Ovary (tissue), 9 donors: ENCODE data around the gene KLHL17. TPM values are rescaled to one million over a fixed set of nuclear protein-coding genes. Genes with fewer than 3 reads are reported as not detected.
A peak's percentile ranks its signal among the peaks of the same experiment; 100 is the strongest.

ENCODE experiments used
- DNase-seq, 5 donors: peaks; one replicate each; pipeline ENCODE4 v3.0.0-alpha.2; 2019 to 2020
- H3K27ac ChIP-seq, 2 donors: fragments of 200-600 bp; one replicate each; pipeline versions ENCODE4 v1.5.1 to v1.8.0; 2019 to 2022
- H3K27me3 ChIP-seq: fragments of 200-600 bp; one replicate; pipeline ENCODE4 v1.8.0; 2022
- H3K36me3 ChIP-seq: fragments of 200-600 bp; sonication (generic); one replicate; pipeline ENCODE4 v1.5.1; 2019
- H3K4me1 ChIP-seq: one replicate; pipeline ENCODE4 v1.8.1; 2013; ENCODE audit warnings: mild to moderate bottlenecking, moderate library complexity; ENCODE audit not compliant: insufficient read depth
- H3K4me3 ChIP-seq: fragments of 200-600 bp; sonication (generic); one replicate; pipeline ENCODE4 v1.5.1; 2017
- H3K9me3 ChIP-seq, 2 donors: fragments of 200-600 bp in 1 of 2; sonication (generic) in 1 of 2; one replicate each; pipeline versions ENCODE4 v1.5.1 to v1.8.1; 2013 to 2019; ENCODE audit warnings: mild to moderate bottlenecking in 1 of 2, moderate library complexity in 1 of 2
- CTCF ChIP-seq, 3 donors: fragments of 450-650 bp in 2 of 3; fragments of 200-600 bp in 1 of 3; IDR thresholded peaks; one replicate each; pipeline versions ENCODE4 v1.5.1 to v1.8.0; 2016 to 2022; ENCODE audit warnings: antibody characterized with exemption in 3 of 3, mild to moderate bottlenecking in 1 of 3
- EP300 ChIP-seq: sonication (generic); formaldehyde crosslinking; IDR thresholded peaks from one replicate; pipeline ENCODE4 v1.6.1; 2017; ENCODE audit warnings: antibody characterized with exemption
- POLR2A ChIP-seq: fragments of 450-650 bp; IDR thresholded peaks from one replicate; pipeline ENCODE4 v1.6.1; 2017; ENCODE audit warnings: antibody characterized with exemption, mild to moderate bottlenecking, moderate library complexity
- WGBS, 3 donors: extraction: QIAGEN DNeasy Blood & Tissue Kit in 1 of 3; methylation state at CpG; one replicate each; pipeline versions ENCODE4 v1.1.5 to v1.1.7; 2013 to 2017; 5-methylcytosine and 5-hydroxymethylcytosine counted together
- intact Hi-C, 4 donors: fragments of 100-400 bp; cut with DNase I; formaldehyde crosslinking; loops; one replicate each; pipeline versions ENCODE4 v1.11.0 to v1.15.1; 2022 to 2023
- polyA plus RNA-seq, 2 donors: library from polyadenylated mRNA; stranded (reverse); fragments of 200-250 nt in 1 of 2; fragments of 350-450 nt in 1 of 2; fragmentation: Illumina TruSeq in 1 of 2; extraction: RNeasy Lipid Tissue Mini Kit (QIAGEN cat#74804) in 1 of 2; gene quantifications; one replicate each; pipeline ENCODE4 v1.2.3, GENCODE V29; 2013 to 2014
- total RNA-seq, 7 donors: library from RNA; depleted of rRNA in 2 of 7; stranded (reverse); fragments of >200 nt in 2 of 7; fragmentation: NEBNext Ultra II Directional in 3 of 7; extraction: Animal tissue kit (Norgen Biotek cat#: 25700) in 3 of 7; gene quantifications; one replicate each; pipeline versions ENCODE4 v1.1.0 to v1.2.4, GENCODE V29; 2016 to 2023
- donor health status: DM: no; HTN: no; CAD: no; lungs with moderate emphysema.
- donor health status: DM: no; HTN: no; CAD: no.
- donor health status: Bipolar disorder and iron deficiency.
- donor health status: DM: yes; HTN: yes; CAD: no.
- donor health status: DM: no; HTN: no; CAD: no.
- donor health status: DM: yes; HTN: yes; CAD: no.

The KLHL17 gene
- total and polyA plus RNA-seq, 9 donors = 0.13 to 6.7 (median 2.1) TPM

- H3K27ac ChIP-seq = no peak overlapping the region
- peak; percentile 43 to 83 (median 75) for DNase-seq
- no peaks in the 10 kb centered on the region for H3K36me3 ChIP-seq
- intact Hi-C loops = no loop called here
- TF ChIP-seq CTCF (IDR thresholded peaks at IDR 0.05) (no peak), EP300 (no peak), POLR2A (no peak)
- 0 to 1% (median 1%) methylated on average over 38 to 97 of the region's 98 CpGs for WGBS, 3 donors
- peak overlapping the region; percentile 21 for H3K4me3 ChIP-seq
- no peaks in the 10 kb centered on the region for H3K9me3 ChIP-seq
- peaks cover 31% of the 10 kb centered on the region for H3K4me1 ChIP-seq
- H3K27me3 ChIP-seq = peaks cover 10% of the 10 kb centered on the region
These were observed 18.6 kb upstream of the KLHL17 start for GRCh38 chr1:941588-942383.

- Histone ChIP-seq H3K4me1 (peaks cover 31% of the 10 kb centered on the region), H3K9me3 (no peaks in the 10 kb centered on the region), H3K4me3 (peak overlapping the region; percentile 21), H3K36me3 (no peaks in the 10 kb centered on the region), H3K27me3 (peaks cover 10% of the 10 kb centered on the region), H3K27ac (peak overlapping the region in 1 of 2 donors; percentile 3)
- peak in 1 of 5 donors; percentile 58 for DNase-seq
- 0 to 2% (median 1%) methylated on average over 2 to 48 of the region's 48 CpGs for WGBS, 3 donors
- TF ChIP-seq CTCF (IDR thresholded peaks at IDR 0.05) (no peak), POLR2A (no peak), EP300 (no peak)
- intact Hi-C loops = no loop called here
These were observed 18.0 kb upstream of the KLHL17 start for GRCh38 chr1:942411-942821.

DNA sequence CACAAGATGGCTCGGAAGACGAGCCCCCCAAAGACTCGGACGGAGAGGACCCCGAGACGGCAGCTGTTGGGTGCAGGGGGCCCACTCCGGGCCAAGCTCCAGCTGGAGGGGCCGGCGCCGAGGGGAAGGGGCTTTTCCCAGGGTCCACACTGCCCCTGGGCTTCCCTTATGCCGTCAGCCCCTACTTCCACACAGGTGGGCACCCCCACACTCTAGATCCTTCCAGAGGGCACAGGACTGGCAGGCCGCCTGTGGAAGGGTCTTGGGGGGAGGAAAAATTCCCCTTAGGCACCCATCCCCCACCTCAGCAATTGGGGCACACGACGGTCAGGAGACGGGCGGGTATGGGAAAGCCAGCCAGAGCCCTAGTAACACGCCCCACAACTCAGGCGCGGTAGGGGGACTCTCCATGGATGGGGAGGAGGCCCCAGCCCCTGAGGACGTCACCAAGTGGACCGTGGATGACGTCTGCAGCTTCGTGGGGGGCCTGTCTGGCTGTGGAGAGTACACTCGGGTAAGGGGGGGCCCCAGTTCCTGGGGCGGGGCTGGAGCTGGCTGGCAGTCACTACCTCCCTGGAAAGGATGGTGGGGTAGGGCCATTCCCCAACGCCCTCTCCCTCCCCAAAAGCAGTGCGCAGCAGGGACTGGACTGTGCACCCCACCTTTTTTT, 17.4 kb upstream of the KLHL17 start:
- DNase-seq = peak; percentile 66 to 87 (median 79)
- peak overlapping the region in 1 of 2 donors; percentile 3 for H3K27ac ChIP-seq
- WGBS, 3 donors = 7 to 15% (median 9%) methylated on average over 23 to 27 of the region's 27 CpGs
- TF ChIP-seq CTCF (IDR thresholded peaks at IDR 0.05) (no peak), EP300 (no peak), POLR2A (no peak)
- intact Hi-C loops = no loop called here
- peak overlapping the region; percentile 21 for H3K4me3 ChIP-seq
- peaks cover 31% of the 10 kb centered on the region for H3K4me1 ChIP-seq
- no peaks in the 10 kb centered on the region for H3K9me3 ChIP-seq
- no peaks in the 10 kb centered on the region for H3K36me3 ChIP-seq
- H3K27me3 ChIP-seq = peaks cover 6% of the 10 kb centered on the region

GRCh38 chr1:943545-944340, 16.6 kb upstream of the KLHL17 start:
- H3K4me3 ChIP-seq = peak overlapping the region; percentile 2
- intact Hi-C loops = no loop called here

More at GRCh38 chr1:943545-944340, 16.6 kb upstream of the KLHL17 start:
- Histone ChIP-seq H3K4me1 (peaks cover 31% of the 10 kb centered on the region), H3K27me3 (peaks cover 6% of the 10 kb centered on the region), H3K9me3 (no peaks in the 10 kb centered on the region), H3K36me3 (no peaks in the 10 kb centered on the region), H3K27ac (peak overlapping the region; percentile 19 to 28)
- WGBS, 3 donors = 18 to 32% (median 19%) methylated on average over 27 of the region's 27 CpGs
- no peak for TF ChIP-seq EP300
- no peak for TF ChIP-seq POLR2A
- no peak for TF ChIP-seq CTCF (IDR thresholded peaks at IDR 0.05)
- DNase-seq = peak in 3 of 5 donors; percentile 52 to 74 (median 63)
